ENCODE results near the gene ANO10. TPM values are rescaled to one million over a fixed set of nuclear protein-coding genes. Genes with fewer than 3 reads are reported as not detected.

The ANO10 gene
- total and polyA plus RNA-seq, 7 experiments from 2014 or later = 6.1 to 13.6 (median 9.3) TPM

DNA sequence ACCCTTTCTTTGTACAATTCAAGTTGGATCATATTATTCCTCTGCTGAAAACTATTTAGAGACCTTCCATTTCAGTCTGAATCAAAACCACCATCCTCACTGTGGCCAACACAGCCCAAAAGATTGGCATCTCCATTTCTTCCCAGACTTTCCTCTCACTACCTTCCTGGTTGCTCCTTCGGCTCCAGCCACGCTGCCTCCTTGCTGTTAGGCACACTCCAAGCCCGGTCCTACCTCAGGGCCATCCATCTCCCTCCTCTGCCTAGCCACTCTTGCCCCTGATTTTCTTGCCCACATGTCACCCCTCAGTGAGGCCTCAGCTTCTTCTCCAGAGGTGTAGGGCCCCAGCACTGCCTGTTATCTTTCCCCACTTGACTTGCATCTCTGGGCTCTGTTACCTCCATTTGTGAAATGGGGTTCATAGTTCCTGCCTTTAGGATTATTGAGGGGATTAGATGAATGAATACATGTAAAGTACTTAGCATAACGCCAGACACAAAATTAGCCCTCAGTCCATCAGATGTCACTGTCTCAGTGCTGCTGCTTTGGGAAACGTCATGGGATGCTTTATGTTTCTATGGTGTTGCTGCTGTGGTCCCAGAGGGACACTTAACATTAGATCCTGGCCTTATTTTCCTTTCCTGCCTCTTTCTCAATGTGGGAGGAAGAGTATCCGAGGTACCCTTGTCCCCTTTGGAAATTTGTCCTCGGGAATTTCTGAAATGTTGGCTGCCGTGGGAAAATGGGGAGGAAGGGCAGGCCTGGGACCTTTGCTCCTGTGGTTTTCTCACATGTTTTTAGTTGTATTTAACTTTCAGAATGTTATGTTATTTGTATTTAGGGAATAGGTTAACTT, 304.1 kb downstream of the ANO10 start:
- peaks cover 0 to 6% (median 0%) of the 10 kb centered on the region in 11 donors for H3K9me3 Mint-ChIP-seq
- Histone ChIP-seq H3K27me3 (ENCODE audit: control insufficient read depth in 2 of 2, insufficient read depth in 2 of 2, low read length in 2 of 2) (no peaks in the 10 kb centered on the region), H3K4me3 (ENCODE audit: low read length) (no peak overlapping the region), H3K36me3 (ENCODE audit: control insufficient read depth in 2 of 3, insufficient read depth in 3 of 3, low read length in 3 of 3) (peaks cover 0 to 7% (median 0%) of the 10 kb centered on the region in 3 experiments), H3K9me3 (ENCODE audit: control insufficient read depth in 2 of 3, low read length in 3 of 3) (no peaks in the 10 kb centered on the region), H3K27ac (ENCODE audit: low read depth, low read length) (peak overlapping the region; percentile 42), H3K4me1 (ENCODE audit: control insufficient read depth in 2 of 2, insufficient read depth in 2 of 2, low read length in 2 of 2) (peaks cover 28 to 48% of the 10 kb centered on the region in 2 donors)
- ATAC-seq = peak; percentile 24
- peaks cover 12 to 49% (median 37%) of the 10 kb centered on the region in 5 donors for H3K36me3 Mint-ChIP-seq
- CTCF ChIA-PET = interaction anchor here (0.7 kb wide), 1 partner anchor 20 kb away, joined by 3 read pairs; no protein-coding TSS in a partner anchor
- DNase-seq = no peak
- H3K4me1 Mint-ChIP-seq = peaks cover 40 to 95% (median 93%) of the 10 kb centered on the region in 7 donors
- peak overlapping the region; percentile 7 to 91 (median 80) for H3K27ac Mint-ChIP-seq
- intact Hi-C loops (cut with micrococcal nuclease) = loop anchor here in 1 of 2 donors (1.0 to 2.0 kb wide), 3 partner anchors 10 to 31 kb away; partner anchors contain the start of gene SNRK
- no peaks in the 10 kb centered on the region for H3K27me3 Mint-ChIP-seq
- POLR2A ChIA-PET = interaction anchor here (0.7 to 2.8 kb wide), 6 partner anchors 10 to 48 kb away, joined by 3 to 13 read pairs (median 5); no protein-coding TSS in a partner anchor
- peak overlapping the region in 9 of 10 donors; percentile 37 to 76 (median 59) for H3K4me3 Mint-ChIP-seq

DNA sequence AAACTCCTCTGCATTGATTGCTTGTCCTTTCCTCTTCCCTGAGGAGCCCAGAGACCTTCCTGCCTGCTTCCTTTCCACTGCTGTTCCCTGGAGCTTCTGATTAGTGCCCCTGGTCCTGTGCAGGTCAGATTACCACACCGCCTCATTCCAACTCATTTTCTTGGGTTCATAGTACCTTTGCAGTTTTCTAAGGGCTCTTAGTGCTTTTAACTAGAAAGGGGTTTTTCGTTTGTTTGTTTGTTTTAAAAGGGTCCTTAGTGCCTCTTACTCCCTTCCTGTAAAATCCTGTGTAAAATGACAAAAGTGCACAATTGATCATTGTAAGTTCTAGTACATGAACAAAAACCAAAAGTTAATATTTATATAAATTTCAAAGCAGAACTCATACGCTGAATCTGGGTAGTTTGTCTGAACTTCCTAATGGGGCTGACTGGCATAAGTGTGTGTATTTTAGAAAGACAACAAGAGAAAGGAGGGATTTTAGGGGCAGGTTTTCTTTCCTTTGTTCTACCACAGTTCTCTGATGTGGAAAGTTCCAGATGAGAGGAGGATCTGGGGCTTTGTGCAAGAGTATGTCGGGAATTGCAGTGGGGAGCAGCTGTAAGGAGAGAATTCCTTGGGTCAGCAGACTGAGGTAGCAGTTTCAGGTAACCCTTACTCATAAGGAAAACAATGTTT, 304.9 kb downstream of the ANO10 start:
- Histone ChIP-seq H3K4me3 (ENCODE audit: low read length) (no peak overlapping the region), H3K4me1 (ENCODE audit: control insufficient read depth in 2 of 2, insufficient read depth in 2 of 2, low read length in 2 of 2) (peaks cover 28 to 50% of the 10 kb centered on the region in 2 donors), H3K27ac (ENCODE audit: low read depth, low read length) (peak overlapping the region; percentile 42), H3K27me3 (ENCODE audit: control insufficient read depth in 2 of 2, insufficient read depth in 2 of 2, low read length in 2 of 2) (no peaks in the 10 kb centered on the region), H3K36me3 (ENCODE audit: control insufficient read depth in 2 of 3, insufficient read depth in 3 of 3, low read length in 3 of 3) (peaks cover 0 to 7% (median 0%) of the 10 kb centered on the region in 3 experiments), H3K9me3 (ENCODE audit: control insufficient read depth in 2 of 3, low read length in 3 of 3) (no peaks in the 10 kb centered on the region)
- POLR2A ChIA-PET = interaction anchor here (1.2 to 2.8 kb wide), 4 partner anchors 9 to 155 kb away, joined by 7 to 13 read pairs (median 7); no protein-coding TSS in a partner anchor
- intact Hi-C loops (cut with micrococcal nuclease) = loop anchor here in 1 of 2 donors (1.0 to 2.0 kb wide), 3 partner anchors 10 to 30 kb away; partner anchors contain the start of gene SNRK
- DNase-seq (no peak), ATAC-seq (peak; percentile 12)
- CTCF ChIA-PET = interaction anchor here (1.2 to 1.3 kb wide), 2 partner anchors 17 to 30 kb away, joined by 3 read pairs; partner anchors contain the start of gene SNRK
- peaks cover 0 to 9% (median 0%) of the 10 kb centered on the region in 11 donors for H3K9me3 Mint-ChIP-seq
- H3K27ac Mint-ChIP-seq = peak overlapping the region; percentile 43 to 91 (median 85)
- H3K27me3 Mint-ChIP-seq = no peaks in the 10 kb centered on the region
- peak overlapping the region in 9 of 10 donors; percentile 33 to 76 (median 59) for H3K4me3 Mint-ChIP-seq
- peaks cover 41 to 96% (median 94%) of the 10 kb centered on the region in 7 donors for H3K4me1 Mint-ChIP-seq
- H3K36me3 Mint-ChIP-seq = peaks cover 15 to 52% (median 36%) of the 10 kb centered on the region in 5 donors

Other genes starting within 250 kb of the ANO10 start
- 10 to 100 TPM in 3 of 5 experiments, 1 to 10 TPM in 2; 6.1 to 21.0 (median 12.1) TPM for gene ABHD5, start 68.9 kb upstream of the ANO10 start, total RNA-seq
- 1 to 10 TPM; 4.2 to 4.5 TPM for gene ABHD5, start 68.9 kb upstream of the ANO10 start, polyA plus RNA-seq